IPS-18a (cell line): ENCODE results near the gene CCDC102A.

Experiments
- H3K27ac ChIP-seq: one replicate; pipeline ENCODE4 v1.5.1; 2013; ENCODE audit warnings: low read length
- H3K27me3 ChIP-seq: one replicate; pipeline ENCODE4 v1.6.1; 2013; ENCODE audit warnings: mild to moderate bottlenecking, low read length; ENCODE audit not compliant: control insufficient read depth, insufficient read depth
- H3K36me3 ChIP-seq: one replicate; pipeline ENCODE4 v1.6.1; 2013; ENCODE audit warnings: low read depth, low read length; ENCODE audit not compliant: control insufficient read depth
- H3K4me1 ChIP-seq: one replicate; pipeline ENCODE4 v1.6.1; 2013; ENCODE audit warnings: low read depth, low read length; ENCODE audit not compliant: control insufficient read depth
- H3K4me3 ChIP-seq: one replicate; pipeline ENCODE4 v1.5.1; 2013; ENCODE audit warnings: low read length
- H3K9ac ChIP-seq: one replicate; pipeline ENCODE4 v1.6.1; 2013; ENCODE audit warnings: mild to moderate bottlenecking, low read length, moderate library complexity
- H3K9me3 ChIP-seq: one replicate; pipeline ENCODE4 v1.6.1; 2013; ENCODE audit warnings: low read depth, low read length; ENCODE audit not compliant: control insufficient read depth

Gene CCDC102A

GRCh38 chr16:57541754-57542435, 5.5 kb upstream of the CCDC102A start:
- Histone ChIP-seq H3K27me3 (peaks cover 17% of the 10 kb centered on the region), H3K4me3 (no peak overlapping the region), H3K4me1 (peaks cover 13% of the 10 kb centered on the region), H3K27ac (no peak overlapping the region), H3K9me3 (no peaks in the 10 kb centered on the region), H3K9ac (no peak overlapping the region), H3K36me3 (no peaks in the 10 kb centered on the region)

- peaks cover 13% of the 10 kb centered on the region for H3K4me1 ChIP-seq
- no peak overlapping the region for H3K9ac ChIP-seq
- no peak overlapping the region for H3K4me3 ChIP-seq
- no peak overlapping the region for H3K27ac ChIP-seq
- no peaks in the 10 kb centered on the region for H3K36me3 ChIP-seq
- no peaks in the 10 kb centered on the region for H3K9me3 ChIP-seq
- H3K27me3 ChIP-seq = peaks cover 17% of the 10 kb centered on the region
These were observed 4.8 kb upstream of the CCDC102A start for GRCh38 chr16:57540906-57541753.

- Histone ChIP-seq H3K9ac (no peak overlapping the region), H3K36me3 (no peaks in the 10 kb centered on the region), H3K9me3 (no peaks in the 10 kb centered on the region), H3K27ac (no peak overlapping the region), H3K27me3 (peaks cover 17% of the 10 kb centered on the region), H3K4me1 (peaks cover 13% of the 10 kb centered on the region), H3K4me3 (no peak overlapping the region)
These were observed 4.0 kb upstream of the CCDC102A start for GRCh38 chr16:57540387-57540786.

GRCh38 chr16:57539072-57539796, 2.9 kb upstream of the CCDC102A start:
- Histone ChIP-seq H3K9me3 (no peaks in the 10 kb centered on the region), H3K4me3 (no peak overlapping the region), H3K36me3 (no peaks in the 10 kb centered on the region), H3K27ac (no peak overlapping the region), H3K4me1 (peaks cover 13% of the 10 kb centered on the region), H3K9ac (no peak overlapping the region), H3K27me3 (peaks cover 17% of the 10 kb centered on the region)

GRCh38 chr16:57538235-57538721, 1.9 kb upstream of the CCDC102A start:
- no peaks in the 10 kb centered on the region for H3K36me3 ChIP-seq
- no peak overlapping the region for H3K9ac ChIP-seq
- H3K4me3 ChIP-seq = no peak overlapping the region
- no peaks in the 10 kb centered on the region for H3K9me3 ChIP-seq
- H3K4me1 ChIP-seq = peaks cover 14% of the 10 kb centered on the region
- H3K27me3 ChIP-seq = peaks cover 17% of the 10 kb centered on the region
- no peak overlapping the region for H3K27ac ChIP-seq

- Histone ChIP-seq H3K9me3 (no peaks in the 10 kb centered on the region), H3K27ac (no peak overlapping the region), H3K9ac (peak overlapping the region; percentile 64), H3K4me3 (peak overlapping the region; percentile 59), H3K4me1 (peaks cover 20% of the 10 kb centered on the region), H3K36me3 (no peaks in the 10 kb centered on the region), H3K27me3 (peaks cover 17% of the 10 kb centered on the region)
These were observed 1.3 kb upstream of the CCDC102A start for GRCh38 chr16:57537581-57538234.

- Histone ChIP-seq H3K9me3 (no peaks in the 10 kb centered on the region), H3K27me3 (peaks cover 17% of the 10 kb centered on the region), H3K4me3 (peak overlapping the region; percentile 59), H3K36me3 (no peaks in the 10 kb centered on the region), H3K27ac (no peak overlapping the region), H3K4me1 (peaks cover 25% of the 10 kb centered on the region), H3K9ac (peak overlapping the region; percentile 64)
These were observed 779 bp upstream of the CCDC102A start for GRCh38 chr16:57537194-57537505.

GRCh38 chr16:57535680-57536305, 578 bp downstream of the CCDC102A start:
- Histone ChIP-seq H3K36me3 (no peaks in the 10 kb centered on the region), H3K27ac (peak overlapping the region; percentile 44), H3K27me3 (peaks cover 20% of the 10 kb centered on the region), H3K4me3 (peak overlapping the region; percentile 59), H3K9ac (peak overlapping the region; percentile 64), H3K4me1 (peaks cover 28% of the 10 kb centered on the region), H3K9me3 (no peaks in the 10 kb centered on the region)

- Histone ChIP-seq H3K4me1 (peaks cover 28% of the 10 kb centered on the region), H3K4me3 (peak overlapping the region; percentile 58), H3K9me3 (no peaks in the 10 kb centered on the region), H3K36me3 (no peaks in the 10 kb centered on the region), H3K27me3 (peaks cover 28% of the 10 kb centered on the region), H3K9ac (no peak overlapping the region), H3K27ac (no peak overlapping the region)
These were observed 1.3 kb downstream of the CCDC102A start for GRCh38 chr16:57534881-57535658.

GRCh38 chr16:57534337-57534880, 2.0 kb downstream of the CCDC102A start:
- Histone ChIP-seq H3K27me3 (peaks cover 34% of the 10 kb centered on the region), H3K27ac (no peak overlapping the region), H3K36me3 (no peaks in the 10 kb centered on the region), H3K9ac (no peak overlapping the region), H3K4me3 (no peak overlapping the region), H3K9me3 (no peaks in the 10 kb centered on the region), H3K4me1 (peaks cover 33% of the 10 kb centered on the region)
